Aorta (tissue), 5 donors: ENCODE results near the gene MTMR1. TPM values are rescaled to one million over a fixed set of nuclear protein-coding genes. Genes with fewer than 3 reads are reported as not detected.

Experiments used
- ATAC-seq: fragments of 200-7000 bp; cut with Tn5 transposase; one replicate; pipeline ENCODE4 v1.9.1; 2022; ENCODE audit warnings: moderate library complexity; ENCODE audit not compliant: low FRiP score
- DNase-seq, 2 donors: peaks; one replicate each; pipeline ENCODE4 v3.0.0-alpha.2; 2020
- H3K27ac ChIP-seq, 2 donors: one replicate each; pipeline ENCODE4 v1.5.1; 2013; ENCODE audit warnings: low read length in 2 of 2, mild to moderate bottlenecking in 2 of 2, moderate library complexity in 2 of 2, control low read depth in 1 of 2, inconsistent platforms in 1 of 2, low read depth in 1 of 2
- H3K27me3 ChIP-seq, 2 donors: one replicate each; pipeline ENCODE4 v1.6.1; 2013; ENCODE audit warnings: control low read depth in 1 of 2, low read length in 1 of 2, mild to moderate bottlenecking in 1 of 2, moderate library complexity in 1 of 2; ENCODE audit not compliant: insufficient read depth in 2 of 2, control insufficient read depth in 1 of 2
- H3K36me3 ChIP-seq, 2 donors: one replicate each; pipeline ENCODE4 v1.6.1; 2013; ENCODE audit warnings: control low read depth in 1 of 2, low read length in 1 of 2, mild to moderate bottlenecking in 1 of 2; ENCODE audit not compliant: insufficient read depth in 2 of 2, control insufficient read depth in 1 of 2
- H3K4me1 ChIP-seq, 2 donors: one replicate each; pipeline ENCODE4 v1.6.1; 2013; ENCODE audit warnings: low read length in 2 of 2, control low read depth in 1 of 2, mild to moderate bottlenecking in 1 of 2, moderate library complexity in 1 of 2; ENCODE audit not compliant: insufficient read depth in 2 of 2, control insufficient read depth in 1 of 2
- H3K4me3 ChIP-seq, 2 donors: one replicate each; pipeline ENCODE4 v1.5.1; 2013; ENCODE audit warnings: low read length in 2 of 2, control low read depth in 1 of 2, mild to moderate bottlenecking in 1 of 2
- H3K9me3 ChIP-seq: one replicate; pipeline ENCODE4 v1.6.1; 2013; ENCODE audit warnings: mild to moderate bottlenecking, low read length; ENCODE audit not compliant: control insufficient read depth
- WGBS, 2 donors: extraction: QIAGEN DNeasy Blood & Tissue Kit; methylation state at CpG; one replicate each; pipeline ENCODE4 v1.1.7; 2013; 5-methylcytosine and 5-hydroxymethylcytosine counted together
- intact Hi-C, 2 donors: fragments of 100-400 bp; cut with DNase I; formaldehyde crosslinking; loops; one replicate each; pipeline versions ENCODE4 v1.14.2 to v1.15.0; 2022
- polyA plus RNA-seq, 2 donors: library from polyadenylated mRNA; stranded (reverse); fragments of 200-250 nt; gene quantifications; one replicate each; pipeline ENCODE4 v1.2.3, GENCODE V29; 2013
- total RNA-seq, 2 donors: library from RNA; stranded (reverse); fragmentation: NEBNext Ultra II Directional; extraction: Animal tissue kit (Norgen Biotek cat#: 25700); gene quantifications; one replicate each; pipeline ENCODE4 v1.2.1, GENCODE V29; 2021
- donor health status: healthy with polysubstance abuse.
- donor health status: Bipolar disorder and iron deficiency.
- donor health status: DM: no; HTN: no; CAD: no.
- donor health status: DM: no; HTN: no; CAD: no.
- donor health status: DM: yes; HTN: yes; CAD: no.

MTMR1 gene
- total and polyA plus RNA-seq, 4 donors, result 10.2 to 24.2 (median 18.7) TPM

DNA sequence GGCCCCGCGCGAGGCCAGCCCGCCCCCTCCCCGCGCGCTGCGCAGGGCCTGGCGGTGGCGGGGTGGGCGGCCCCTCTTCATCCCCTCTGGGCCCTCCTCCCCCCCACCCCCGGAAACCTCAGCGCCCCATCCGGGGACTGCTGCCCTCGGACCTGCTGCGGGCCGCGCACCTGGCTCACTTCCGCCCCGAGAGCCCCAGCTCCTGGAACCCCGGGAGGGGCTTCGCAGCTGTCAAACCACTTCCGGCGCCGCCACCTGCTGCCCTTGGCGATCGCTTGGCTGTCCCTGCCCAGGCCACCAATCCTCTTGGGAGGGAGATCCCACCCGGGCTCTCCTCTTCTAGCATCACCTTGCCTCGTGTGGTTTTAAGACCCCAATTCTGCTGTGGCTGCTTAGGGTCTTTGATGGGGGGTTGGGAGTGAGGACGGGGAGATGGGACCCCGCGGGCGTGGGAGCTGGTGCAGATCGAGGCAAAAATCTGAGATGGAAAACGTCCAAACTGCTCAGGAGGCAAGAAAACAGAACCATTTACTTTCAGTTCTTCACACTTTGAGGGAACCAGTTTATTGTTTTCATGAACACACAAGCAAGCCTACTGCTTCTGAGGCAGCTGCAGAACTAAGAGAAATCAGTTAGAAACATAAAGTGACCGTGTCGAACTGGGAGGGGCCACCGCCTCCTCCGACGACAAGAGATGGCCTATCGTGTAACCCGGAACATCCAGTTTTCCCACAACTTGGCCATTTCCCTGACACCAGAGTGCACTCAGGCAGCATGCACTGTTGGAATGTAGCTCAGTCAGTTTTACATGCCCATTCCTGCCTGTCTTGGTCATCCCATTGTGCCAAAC is 754 bp downstream of the MTMR1 start:
- Histone ChIP-seq H3K4me3 (peak overlapping the region; percentile 75 to 78), H3K27me3 (no peaks in the 10 kb centered on the region), H3K36me3 (no peaks in the 10 kb centered on the region), H3K4me1 (peaks cover 0 to 5% of the 10 kb centered on the region in 2 donors), H3K27ac (peak overlapping the region; percentile 53 to 80), H3K9me3 (no peaks in the 10 kb centered on the region)
- intact Hi-C loops, result no loop called here
- ATAC-seq, result peak; percentile 75
- 1 to 35% methylated on average over 28 to 41 of the region's 42 CpGs for WGBS, 2 donors
- peak; percentile 71 to 82 for DNase-seq

DNA sequence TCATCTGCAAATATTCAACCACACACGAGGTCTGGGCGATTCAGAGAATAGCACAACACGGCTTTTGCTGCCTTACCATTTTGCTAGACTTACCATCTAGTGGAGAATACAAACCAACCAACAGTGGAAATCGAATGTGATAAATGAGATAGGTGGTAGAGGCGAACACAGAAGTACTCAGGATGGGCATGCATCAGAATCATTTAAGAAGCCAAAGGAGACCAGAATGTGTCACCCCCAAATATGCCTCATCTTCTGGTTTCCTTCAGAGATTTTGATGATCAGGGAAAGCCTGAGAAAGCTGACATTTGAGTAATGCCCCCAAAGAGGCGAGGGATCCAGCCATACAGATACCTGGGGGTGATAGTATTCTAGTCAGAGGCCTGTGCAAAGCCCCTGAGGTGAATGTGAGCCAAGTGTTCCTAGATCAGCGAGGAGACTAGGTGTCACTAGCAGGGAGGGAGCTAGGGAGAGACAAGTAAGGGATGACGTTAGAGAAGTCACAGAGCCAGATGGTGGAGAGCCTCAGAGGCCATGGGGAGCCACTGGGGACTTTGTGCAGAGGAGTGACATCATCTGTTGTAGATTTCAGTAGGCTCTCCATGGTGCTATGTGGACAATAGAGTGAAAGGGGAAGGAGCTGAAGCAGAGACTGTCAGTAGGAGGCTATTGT is 1.7 kb downstream of the MTMR1 start:
- ATAC-seq, result no peak
- no peak overlapping the region for H3K4me3 ChIP-seq

DNA sequence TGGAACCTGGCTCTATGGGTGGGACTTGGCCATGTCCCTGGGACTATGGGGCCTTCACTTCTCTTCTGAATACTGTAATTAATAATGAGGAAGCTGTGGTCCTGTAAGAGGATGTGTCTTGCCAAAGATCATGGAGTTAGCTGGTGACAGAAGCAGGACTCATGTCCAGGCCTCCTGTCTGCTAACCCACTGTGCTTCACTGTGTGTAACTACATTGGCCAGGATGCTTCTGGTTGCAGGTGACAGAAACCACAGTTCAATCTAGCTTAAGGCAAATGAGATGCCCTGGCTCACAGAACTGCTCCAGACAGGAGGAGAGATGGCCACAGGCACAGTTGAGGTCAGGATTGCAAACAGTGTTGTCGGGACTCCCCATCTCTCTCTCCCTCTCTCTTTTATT is 3.1 kb downstream of the MTMR1 start:
- Histone ChIP-seq H3K27ac (no peak overlapping the region), H3K4me3 (no peak overlapping the region), H3K4me1 (peaks cover 0 to 5% of the 10 kb centered on the region in 2 donors), H3K9me3 (no peaks in the 10 kb centered on the region), H3K36me3 (no peaks in the 10 kb centered on the region), H3K27me3 (no peaks in the 10 kb centered on the region)
- DNase-seq (no peak), ATAC-seq (no peak)
- intact Hi-C loops, result no loop called here
- 64 to 74% methylated on average over 1 of the region's 1 CpG for WGBS, 2 donors

More for the DNA sequence above, 1.7 kb downstream of the MTMR1 start:
- Histone ChIP-seq H3K9me3 (no peaks in the 10 kb centered on the region), H3K27ac (peak overlapping the region in 1 of 2 donors; percentile 40), H3K4me1 (peaks cover 0 to 5% of the 10 kb centered on the region in 2 donors), H3K36me3 (no peaks in the 10 kb centered on the region), H3K27me3 (no peaks in the 10 kb centered on the region)
- intact Hi-C loops, result no loop called here
- DNase-seq, result no peak
- 57 to 59% methylated on average over 8 of the region's 8 CpGs for WGBS, 2 donors

DNA sequence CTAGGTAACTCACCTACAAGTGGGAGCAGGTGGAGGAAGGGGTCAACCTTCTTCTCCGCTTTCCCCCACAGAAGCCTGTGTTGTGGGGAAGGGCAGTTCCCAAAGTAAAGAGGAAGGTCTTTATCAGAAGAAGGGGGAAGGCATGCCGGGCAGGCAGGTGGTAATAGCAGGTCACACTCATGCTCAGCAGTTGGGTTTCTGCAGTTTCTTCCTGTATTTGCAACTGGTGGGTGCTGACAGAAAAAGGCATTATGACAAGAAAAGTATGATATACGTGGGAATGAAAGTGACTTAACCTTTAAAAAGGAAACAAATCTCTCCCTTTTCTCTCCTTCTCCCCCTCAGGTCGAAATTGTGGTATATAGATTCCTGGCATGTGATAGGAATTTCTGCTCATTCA is 3.7 kb downstream of the MTMR1 start:
- intact Hi-C loops, result no loop called here
- H3K9me3 ChIP-seq, result no peaks in the 10 kb centered on the region
- H3K27ac ChIP-seq, result no peak overlapping the region
- no peaks in the 10 kb centered on the region for H3K36me3 ChIP-seq
- 48 to 53% methylated on average over 4 of the region's 4 CpGs for WGBS, 2 donors
- H3K4me1 ChIP-seq, result peaks cover 0 to 5% of the 10 kb centered on the region in 2 donors
- ATAC-seq (no peak), DNase-seq (no peak)
- H3K27me3 ChIP-seq, result no peaks in the 10 kb centered on the region
- no peak overlapping the region for H3K4me3 ChIP-seq

DNA sequence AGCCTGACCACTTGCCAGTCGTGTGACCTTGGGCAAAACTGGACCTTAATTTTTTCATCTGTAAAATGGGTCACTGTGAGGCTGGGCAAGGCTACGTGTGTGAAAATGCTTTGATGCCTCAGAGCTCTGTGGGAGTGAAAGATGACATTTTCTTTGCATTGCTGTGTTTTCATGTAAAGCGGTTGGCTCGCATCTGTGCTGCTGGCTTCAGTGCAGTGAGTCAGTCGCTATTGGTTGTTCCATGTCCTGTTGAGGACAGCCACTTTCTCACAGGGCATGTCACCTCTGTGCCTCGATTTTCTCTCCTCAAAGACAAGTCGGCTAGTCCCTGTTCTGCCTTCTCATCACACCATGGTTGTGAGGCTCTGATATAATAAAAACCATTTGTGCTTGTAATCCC is 4.4 kb downstream of the MTMR1 start:
- Histone ChIP-seq H3K4me1 (peaks cover 0 to 2% of the 10 kb centered on the region in 2 donors), H3K9me3 (no peaks in the 10 kb centered on the region), H3K27me3 (no peaks in the 10 kb centered on the region), H3K36me3 (no peaks in the 10 kb centered on the region), H3K4me3 (no peak overlapping the region), H3K27ac (no peak overlapping the region)
- ATAC-seq, result no peak
- no peak for DNase-seq
- WGBS, 2 donors, result 75 to 93% methylated on average over 7 of the region's 7 CpGs
- intact Hi-C loops, result no loop called here

DNA sequence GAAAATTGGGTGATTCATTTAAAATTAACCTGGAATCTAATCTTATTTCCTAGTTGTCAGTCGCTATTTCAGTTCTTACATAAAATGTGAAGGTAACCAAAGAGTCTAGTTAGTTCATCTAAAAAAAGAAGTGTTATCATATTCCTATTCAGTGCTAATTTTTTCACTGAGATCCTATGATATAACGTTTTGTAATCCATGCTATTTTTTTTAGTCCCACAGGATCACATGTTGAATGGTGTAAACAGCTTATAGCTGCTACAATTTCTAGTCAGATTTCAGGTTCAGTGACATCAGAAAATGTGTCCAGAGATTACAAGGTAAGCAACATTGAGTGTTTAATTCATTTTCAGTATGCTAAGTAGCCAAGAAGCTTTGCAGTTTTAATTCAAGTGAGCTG is 5.8 kb downstream of the MTMR1 start:
- intact Hi-C loops, result no loop called here
- Histone ChIP-seq H3K4me1 (peaks cover 0 to 2% of the 10 kb centered on the region in 2 donors), H3K27me3 (no peaks in the 10 kb centered on the region), H3K27ac (no peak overlapping the region), H3K9me3 (no peaks in the 10 kb centered on the region), H3K4me3 (no peak overlapping the region), H3K36me3 (no peaks in the 10 kb centered on the region)
- ATAC-seq (no peak), DNase-seq (no peak)
- WGBS, 2 donors, result 42 to 51% methylated on average over 2 of the region's 2 CpGs

DNA sequence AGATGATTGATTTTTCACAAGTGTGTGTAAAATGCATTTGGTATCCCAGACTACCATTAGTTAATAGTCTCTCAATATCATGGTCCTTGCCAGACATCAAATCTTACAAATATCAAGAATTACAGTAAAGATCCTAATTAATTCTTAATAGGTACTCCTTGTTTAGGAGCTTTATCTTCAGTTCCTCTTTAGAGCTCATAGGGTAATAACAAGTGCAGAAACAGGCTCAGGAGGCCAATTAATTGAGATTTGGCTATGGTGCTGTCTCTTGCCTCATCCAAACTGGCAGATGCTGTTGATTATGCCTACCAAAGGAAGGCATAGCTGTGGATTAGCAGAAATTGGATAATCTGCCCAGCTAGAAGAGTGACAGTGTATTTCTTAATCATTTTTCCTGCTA is 6.9 kb downstream of the MTMR1 start:
- Histone ChIP-seq H3K4me3 (no peak overlapping the region), H3K27me3 (no peaks in the 10 kb centered on the region), H3K27ac (no peak overlapping the region), H3K36me3 (no peaks in the 10 kb centered on the region), H3K4me1 (peaks cover 0 to 3% of the 10 kb centered on the region in 2 donors), H3K9me3 (no peaks in the 10 kb centered on the region)
- DNase-seq (no peak), ATAC-seq (no peak)
- intact Hi-C loops, result no loop called here

DNA sequence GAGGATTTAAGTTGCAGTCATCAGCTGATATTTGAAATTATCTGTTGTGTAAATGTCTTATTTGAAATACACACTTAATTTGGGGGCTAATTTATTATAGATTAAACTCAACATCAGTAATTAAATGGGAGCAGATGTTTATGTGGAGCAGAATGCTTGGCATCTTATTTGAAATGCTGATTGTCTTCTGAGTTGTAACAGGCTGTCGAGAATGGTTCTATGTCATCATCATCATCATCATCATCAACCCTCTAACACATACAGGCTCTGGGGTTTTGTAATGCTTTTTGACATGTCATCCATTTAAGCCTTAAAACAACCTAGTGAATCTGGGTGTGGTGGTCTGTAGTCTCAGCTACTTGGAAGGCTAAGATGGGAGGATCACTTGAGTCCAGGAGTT is 8.2 kb downstream of the MTMR1 start:
- no peak for ATAC-seq
- 74 to 98% methylated on average over 1 of the region's 1 CpG for WGBS, 2 donors
- H3K36me3 ChIP-seq, result no peaks in the 10 kb centered on the region

More for the DNA sequence above, 8.2 kb downstream of the MTMR1 start:
- Histone ChIP-seq H3K27me3 (no peaks in the 10 kb centered on the region), H3K27ac (no peak overlapping the region), H3K4me1 (peaks cover 0 to 3% of the 10 kb centered on the region in 2 donors), H3K9me3 (no peaks in the 10 kb centered on the region), H3K4me3 (no peak overlapping the region)
- intact Hi-C loops, result no loop called here
- no peak for DNase-seq
